HTERT RPE-1 (cell line): Measurements from ENCODE around the gene IGF1R.
"Not testable (repeated sequence)": the region's sequence is repeated elsewhere in the genome, so short reads cannot be mapped to it uniquely, and the experiment has no call there.

ENCODE experiments used
- in situ Hi-C: fragments of 300-500 bp; cut with MboI; formaldehyde crosslinking; loops from 4 replicates; pipeline ENCODE4 v1.14.3; 2020; ENCODE audit warnings: low sequenced_read_pairs

The IGF1R gene

GRCh38 chr15:98978153-98978552 lies 329.8 kb downstream of the IGF1R start:
- in situ Hi-C loops, result no loop called here

GRCh38 chr15:98980899-98981228 lies 332.5 kb downstream of the IGF1R start:
- in situ Hi-C loops, result no loop called here

- in situ Hi-C loops, result no loop called here
Measured at GRCh38 chr15:98981851-98982722, 333.7 kb downstream of the IGF1R start.

- in situ Hi-C loops, result no loop called here
Measured at GRCh38 chr15:98983334-98983733, 335.0 kb downstream of the IGF1R start.

DNA sequence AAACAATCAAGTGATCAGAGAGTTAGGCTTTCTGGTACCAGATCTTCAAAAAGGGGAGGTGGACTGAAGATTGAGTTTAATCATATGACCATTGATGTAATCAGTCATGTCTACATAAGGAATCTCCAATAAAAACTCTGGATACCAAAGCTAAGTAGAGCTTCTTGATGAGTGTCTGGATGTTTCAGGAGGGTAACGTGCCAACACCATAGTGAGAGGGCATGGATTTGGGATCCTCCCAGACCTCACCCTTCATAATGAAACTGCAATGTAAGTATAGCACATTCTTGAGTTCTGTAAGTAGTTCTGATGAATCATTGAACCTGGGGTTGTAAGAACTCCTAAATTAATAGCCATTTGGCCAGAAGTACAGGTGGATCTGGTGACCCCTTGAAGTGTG lies 337.9 kb downstream of the IGF1R start:
- in situ Hi-C loops, result no loop called here

- in situ Hi-C loops, result no loop called here
Measured at GRCh38 chr15:98994892-98995291, 346.6 kb downstream of the IGF1R start.

GRCh38 chr15:98996169-98996568 lies 347.8 kb downstream of the IGF1R start:
- in situ Hi-C loops, result no loop called here

DNA sequence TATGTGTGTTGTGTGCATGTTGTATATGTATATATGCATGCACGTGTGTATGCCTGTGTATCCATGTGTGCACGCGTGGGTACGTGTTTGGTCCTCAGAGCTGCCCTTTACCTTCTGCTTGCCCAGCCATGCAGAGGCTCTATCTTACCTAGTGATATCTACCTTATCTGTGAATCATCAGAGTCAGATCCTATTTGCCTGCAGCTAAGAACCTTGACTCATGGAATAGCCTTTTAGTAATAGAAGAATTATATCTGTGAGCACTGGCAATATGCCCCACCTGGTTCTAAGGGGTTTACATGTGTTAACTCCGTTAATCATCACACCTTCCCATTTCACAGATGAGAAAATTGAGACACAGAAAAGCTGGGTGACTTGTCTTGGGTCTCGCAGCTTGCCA lies 348.3 kb downstream of the IGF1R start:
- in situ Hi-C loops, result no loop called here

DNA sequence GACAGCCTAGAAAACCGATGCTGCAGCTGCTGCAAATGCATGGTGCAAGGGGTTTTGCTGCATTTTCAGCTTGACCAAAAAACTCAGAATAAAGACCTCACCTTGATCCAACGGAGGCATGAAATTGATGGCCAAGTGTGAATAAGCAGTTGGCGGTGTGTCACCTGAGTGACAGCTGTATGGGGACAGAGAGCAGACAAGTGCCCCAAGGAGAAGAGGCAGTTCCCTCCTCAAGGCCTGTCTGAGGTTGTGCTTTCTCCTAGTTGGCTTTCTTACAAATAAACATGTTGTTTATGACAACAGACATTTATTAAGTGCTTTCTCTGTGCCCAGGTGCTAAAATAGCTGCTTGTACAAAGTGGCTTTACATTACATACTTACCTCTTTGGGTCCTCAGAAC lies 349.0 kb downstream of the IGF1R start:
- in situ Hi-C loops, result no loop called here

DNA sequence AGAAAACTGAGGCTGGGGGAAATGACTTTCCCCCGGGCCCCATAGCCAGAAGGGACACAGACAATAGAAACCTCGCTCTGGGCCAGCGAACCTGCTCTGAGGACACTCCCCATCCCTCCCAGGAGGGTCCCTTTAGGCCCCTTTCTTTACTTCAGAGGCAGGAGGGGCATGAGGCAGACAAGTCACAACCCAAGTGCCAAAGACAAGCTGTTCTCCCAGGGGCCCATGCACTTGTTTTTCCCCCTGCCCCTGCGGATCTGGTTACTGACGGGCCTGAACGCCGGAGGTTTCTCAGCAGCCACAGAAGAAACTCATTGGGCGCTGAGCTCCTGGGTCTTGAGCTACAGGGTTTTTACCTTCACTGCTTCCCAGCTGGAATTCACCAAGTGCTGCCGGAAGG lies 349.4 kb downstream of the IGF1R start:
- in situ Hi-C loops, result no loop called here

DNA sequence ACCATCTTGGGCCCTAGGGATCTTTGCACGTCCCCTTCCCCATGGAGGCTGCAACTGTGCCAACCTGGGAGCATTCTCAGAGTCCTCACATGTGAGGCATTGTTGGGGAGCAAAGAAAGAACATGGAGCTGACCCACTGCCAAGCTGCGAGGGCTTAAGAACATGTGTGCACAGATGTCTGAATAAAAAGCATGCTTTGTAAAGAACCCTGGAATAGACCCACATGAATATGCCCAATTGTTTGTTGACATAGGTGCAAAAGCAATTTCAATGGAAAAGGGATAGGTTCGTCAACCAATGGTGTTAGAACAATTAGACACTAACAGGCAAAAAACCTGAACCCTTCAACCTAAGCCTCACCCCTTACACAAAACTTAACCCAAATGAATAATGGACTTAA lies 349.9 kb downstream of the IGF1R start:
- in situ Hi-C loops, result no loop called here

- in situ Hi-C loops, result no loop called here
Measured at GRCh38 chr15:98999233-98999632, 350.9 kb downstream of the IGF1R start.

DNA sequence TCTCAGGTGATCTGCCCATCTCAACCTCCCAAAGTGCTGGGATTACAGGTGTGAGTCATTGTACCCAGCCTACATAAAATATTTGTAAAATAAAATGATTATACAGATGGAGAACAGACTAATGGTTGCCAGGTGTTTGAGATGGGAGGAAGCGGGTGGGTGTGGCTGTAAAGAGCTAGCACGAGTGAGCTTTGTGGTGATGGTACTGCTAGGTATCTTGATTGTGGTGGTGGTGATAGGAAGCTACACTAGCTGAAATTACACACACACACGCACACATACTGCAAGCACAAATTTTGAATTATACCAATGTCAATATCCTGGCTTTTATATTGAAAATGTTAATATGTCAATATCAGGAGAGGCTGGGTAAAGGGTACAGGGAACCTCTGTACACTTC lies 353.9 kb downstream of the IGF1R start:
- in situ Hi-C loops, result no loop called here

GRCh38 chr15:99003317-99003716 lies 355.0 kb downstream of the IGF1R start:
- in situ Hi-C loops, result not testable (repeated sequence)

DNA sequence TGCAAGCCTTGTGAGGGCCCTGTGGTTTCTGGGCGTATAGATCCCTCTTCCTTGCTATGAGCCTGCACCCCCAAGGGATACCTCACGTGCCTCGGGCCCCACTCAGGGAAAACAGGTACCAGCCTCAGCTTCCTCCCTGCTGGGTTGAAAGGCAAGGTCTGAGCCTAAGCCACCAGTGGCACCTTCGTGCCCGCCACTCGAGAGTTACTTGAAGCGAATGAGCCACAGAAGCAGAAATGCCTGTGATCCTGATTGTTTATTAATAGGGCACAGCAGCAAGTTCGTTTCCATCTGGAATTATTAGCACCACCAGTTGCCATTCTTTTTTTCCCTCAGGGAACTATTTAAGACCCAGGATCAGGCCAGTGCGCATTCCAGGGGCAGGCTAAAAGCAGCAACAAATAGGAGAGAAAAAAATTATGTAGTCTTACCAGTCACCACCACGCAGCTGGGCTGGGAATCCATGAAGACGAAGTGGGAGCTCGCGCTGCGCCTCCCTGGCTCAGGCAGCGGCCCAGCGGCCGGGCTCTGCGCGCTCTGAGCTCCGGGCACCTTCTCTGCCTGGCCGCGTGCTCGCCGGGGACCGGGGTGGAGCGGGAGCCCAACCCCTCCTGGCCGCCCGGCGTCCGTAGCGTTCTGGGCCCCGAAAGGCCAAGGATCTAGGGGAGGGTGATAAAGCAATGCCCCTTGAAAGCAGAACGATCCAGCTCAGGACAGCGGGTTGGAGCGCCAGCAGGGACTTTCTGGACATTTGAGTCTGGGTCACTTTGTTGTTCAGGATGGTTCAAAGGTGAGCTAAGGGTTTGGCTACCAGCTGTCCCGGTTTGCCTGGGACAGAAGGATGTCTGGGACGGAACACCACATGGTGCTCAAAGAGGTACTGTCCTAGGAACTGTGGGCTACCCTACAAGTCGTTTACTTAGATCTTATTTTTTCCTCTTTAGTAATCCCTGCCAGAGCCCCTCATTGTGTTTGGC lies 356.9 kb downstream of the IGF1R start:
- in situ Hi-C loops, result not testable (repeated sequence)

DNA sequence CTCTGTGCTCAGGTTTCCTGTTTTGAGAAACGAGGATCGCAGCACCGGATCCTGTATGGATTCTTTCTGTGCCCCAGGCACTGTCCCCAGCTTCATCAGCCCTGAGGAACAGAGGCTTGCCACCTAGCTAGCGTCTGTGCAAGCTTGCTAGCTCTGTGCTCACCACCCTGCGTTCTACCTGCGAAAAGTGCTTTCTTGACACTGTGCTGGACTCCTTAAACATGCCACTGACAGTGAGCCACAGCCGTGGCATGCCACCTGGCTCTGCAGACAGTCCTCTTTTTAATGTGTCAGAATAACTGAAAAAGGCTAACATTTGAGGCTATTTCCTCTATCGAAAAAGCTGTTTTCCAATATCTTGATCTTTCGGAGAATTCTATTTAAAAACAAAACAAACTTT lies 357.8 kb downstream of the IGF1R start:
- in situ Hi-C loops, result no loop called here

- in situ Hi-C loops, result no loop called here
Measured at GRCh38 chr15:99006904-99007495, 358.7 kb downstream of the IGF1R start.

GRCh38 chr15:99009741-99010330 lies 361.5 kb downstream of the IGF1R start:
- in situ Hi-C loops, result no loop called here

GRCh38 chr15:99010768-99011167 lies 362.4 kb downstream of the IGF1R start:
- in situ Hi-C loops, result no loop called here
